ENCODE results near the gene APMAP.

APMAP gene

DNA sequence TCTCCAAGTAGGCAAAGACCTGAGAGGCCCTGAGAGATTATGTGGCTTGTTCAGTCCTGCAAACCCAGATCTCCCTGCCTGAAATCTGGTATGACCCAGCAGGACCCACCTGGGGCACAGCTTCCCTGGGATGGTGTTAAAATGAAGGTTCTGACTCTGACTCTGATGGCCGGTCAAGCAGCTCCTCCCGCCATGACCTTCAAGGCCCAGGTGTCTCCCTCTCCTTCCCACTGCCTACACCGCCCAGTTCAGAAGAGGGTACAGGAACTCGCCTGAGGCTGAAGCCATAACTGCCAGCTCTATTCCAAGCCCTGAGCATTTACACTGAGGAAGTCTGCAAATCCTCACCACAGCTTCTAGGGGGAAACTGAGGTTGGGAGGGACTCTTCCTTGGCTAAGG is 49.4 kb downstream of the APMAP start:
- no peak overlapping the region for H3K4me3 ChIP-seq (ENCODE audit: low read length)
- TF ChIP-seq, protein P1, sequence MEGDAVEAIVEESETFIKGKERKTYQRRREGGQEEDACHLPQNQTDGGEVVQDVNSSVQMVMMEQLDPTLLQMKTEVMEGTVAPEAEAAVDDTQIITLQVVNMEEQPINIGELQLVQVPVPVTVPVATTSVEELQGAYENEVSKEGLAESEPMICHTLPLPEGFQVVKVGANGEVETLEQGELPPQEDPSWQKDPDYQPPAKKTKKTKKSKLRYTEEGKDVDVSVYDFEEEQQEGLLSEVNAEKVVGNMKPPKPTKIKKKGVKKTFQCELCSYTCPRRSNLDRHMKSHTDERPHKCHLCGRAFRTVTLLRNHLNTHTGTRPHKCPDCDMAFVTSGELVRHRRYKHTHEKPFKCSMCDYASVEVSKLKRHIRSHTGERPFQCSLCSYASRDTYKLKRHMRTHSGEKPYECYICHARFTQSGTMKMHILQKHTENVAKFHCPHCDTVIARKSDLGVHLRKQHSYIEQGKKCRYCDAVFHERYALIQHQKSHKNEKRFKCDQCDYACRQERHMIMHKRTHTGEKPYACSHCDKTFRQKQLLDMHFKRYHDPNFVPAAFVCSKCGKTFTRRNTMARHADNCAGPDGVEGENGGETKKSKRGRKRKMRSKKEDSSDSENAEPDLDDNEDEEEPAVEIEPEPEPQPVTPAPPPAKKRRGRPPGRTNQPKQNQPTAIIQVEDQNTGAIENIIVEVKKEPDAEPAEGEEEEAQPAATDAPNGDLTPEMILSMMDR (conservative IDR thresholded peaks at IDR 0.05; ENCODE audit: low read depth, low read length) = no peak
- no peak for DNase-seq (ENCODE audit: low read depth)

GRCh38 chr20:24942679-24943078 is 49.9 kb downstream of the APMAP start:
- DNase-seq (ENCODE audit: low read depth) = no peak
- TF ChIP-seq, protein P1 (conservative IDR thresholded peaks at IDR 0.05; ENCODE audit: low read depth, low read length) = no peak
- no peak overlapping the region for H3K4me3 ChIP-seq (ENCODE audit: low read length)

- TF ChIP-seq, protein P1 (conservative IDR thresholded peaks at IDR 0.05; ENCODE audit: low read depth, low read length) = no peak
- H3K4me3 ChIP-seq (ENCODE audit: low read length) = no peak overlapping the region
- no peak for DNase-seq (ENCODE audit: low read depth)
Measured at GRCh38 chr20:24939036-24939435, 53.5 kb downstream of the APMAP start.

DNA sequence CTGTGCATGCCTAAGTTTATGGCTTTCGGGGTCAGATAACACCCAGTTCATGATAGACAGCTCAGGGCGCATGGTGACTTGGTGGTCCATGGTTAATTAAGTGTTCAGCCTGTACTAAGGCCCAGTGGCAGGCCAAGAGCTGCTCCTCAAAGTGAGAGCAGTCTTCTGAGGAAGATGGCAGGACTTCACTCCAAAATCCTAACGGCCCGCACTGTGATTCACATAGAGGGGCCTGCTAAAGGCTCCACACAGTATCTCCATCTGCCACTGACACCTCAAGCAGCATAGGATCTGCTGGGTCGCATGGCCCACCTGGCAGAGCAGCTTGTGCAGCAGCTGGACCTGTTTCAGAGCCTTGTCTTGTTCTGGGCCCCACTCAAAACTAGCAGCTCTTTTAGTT is 54.1 kb downstream of the APMAP start:
- no peak for DNase-seq (ENCODE audit: low read depth)
- TF ChIP-seq, protein P1 (conservative IDR thresholded peaks at IDR 0.05; ENCODE audit: low read depth, low read length) = no peak
- H3K4me3 ChIP-seq (ENCODE audit: low read length) = no peak overlapping the region

- no peak for DNase-seq (ENCODE audit: low read depth)
- TF ChIP-seq, protein P1 (conservative IDR thresholded peaks at IDR 0.05; ENCODE audit: low read depth, low read length) = no peak
- H3K4me3 ChIP-seq (ENCODE audit: low read length) = no peak overlapping the region
Measured at GRCh38 chr20:24937579-24937978, 55.0 kb downstream of the APMAP start.

- TF ChIP-seq, protein P1 (conservative IDR thresholded peaks at IDR 0.05; ENCODE audit: low read depth, low read length) = no peak
- no peak for DNase-seq (ENCODE audit: low read depth)
- H3K4me3 ChIP-seq (ENCODE audit: low read length) = no peak overlapping the region
Measured at GRCh38 chr20:24936526-24937407, 55.8 kb downstream of the APMAP start.
